Measurements from ENCODE around the gene SLC35F6. TPM values are rescaled to one million over a fixed set of nuclear protein-coding genes. Genes with fewer than 3 reads are reported as not detected.
"Not testable (repeated sequence)": the region's sequence is repeated elsewhere in the genome, so short reads cannot be mapped to it uniquely, and the experiment has no call there.

Gene SLC35F6
- total RNA-seq, 1 donor from 2014 or later, result 22.4 TPM

GRCh38 chr2:26814072-26814765 lies 50.1 kb downstream of the SLC35F6 start:
- intact Hi-C loops (cut with micrococcal nuclease), result not testable (repeated sequence)

GRCh38 chr2:26816893-26817292 lies 52.8 kb downstream of the SLC35F6 start:
- intact Hi-C loops (cut with micrococcal nuclease), result no loop called here

GRCh38 chr2:26818255-26818654 lies 54.2 kb downstream of the SLC35F6 start:
- intact Hi-C loops (cut with micrococcal nuclease), result no loop called here

GRCh38 chr2:26818972-26819371 lies 54.9 kb downstream of the SLC35F6 start:
- intact Hi-C loops (cut with micrococcal nuclease), result no loop called here

- intact Hi-C loops (cut with micrococcal nuclease), result no loop called here
These were observed 56.8 kb downstream of the SLC35F6 start for GRCh38 chr2:26820932-26821331.

- intact Hi-C loops (cut with micrococcal nuclease), result no loop called here
These were observed 58.8 kb downstream of the SLC35F6 start for GRCh38 chr2:26822877-26823276.

Other genes starting within 250 kb of the SLC35F6 start
- gene CIB4, start 122.9 kb upstream of the SLC35F6 start, total RNA-seq, result not detected in 2 replicates
- gene KCNK3, start 71.6 kb upstream of the SLC35F6 start, total RNA-seq, result not detected in 2 replicates
- gene CENPA, start 21.8 kb downstream of the SLC35F6 start, total RNA-seq, result 27.7 and 29.5 TPM in 2 replicates
- gene DPYSL5, start 83.8 kb downstream of the SLC35F6 start, total RNA-seq, result 0.05 and 0.10 TPM in 2 replicates
- 2.2 and 3.4 TPM in 2 replicates for gene MAPRE3, start 206.4 kb downstream of the SLC35F6 start, total RNA-seq